ENCODE measurements around the gene APOH. TPM values are rescaled to one million over a fixed set of nuclear protein-coding genes. Genes with fewer than 3 reads are reported as not detected.

Gene APOH
- total and polyA plus RNA-seq, 2 of the 13 experiments (the other 11 are each of a cell fraction or from before 2014, with no cell fraction given) = 4,846 to 5,748 TPM

DNA sequence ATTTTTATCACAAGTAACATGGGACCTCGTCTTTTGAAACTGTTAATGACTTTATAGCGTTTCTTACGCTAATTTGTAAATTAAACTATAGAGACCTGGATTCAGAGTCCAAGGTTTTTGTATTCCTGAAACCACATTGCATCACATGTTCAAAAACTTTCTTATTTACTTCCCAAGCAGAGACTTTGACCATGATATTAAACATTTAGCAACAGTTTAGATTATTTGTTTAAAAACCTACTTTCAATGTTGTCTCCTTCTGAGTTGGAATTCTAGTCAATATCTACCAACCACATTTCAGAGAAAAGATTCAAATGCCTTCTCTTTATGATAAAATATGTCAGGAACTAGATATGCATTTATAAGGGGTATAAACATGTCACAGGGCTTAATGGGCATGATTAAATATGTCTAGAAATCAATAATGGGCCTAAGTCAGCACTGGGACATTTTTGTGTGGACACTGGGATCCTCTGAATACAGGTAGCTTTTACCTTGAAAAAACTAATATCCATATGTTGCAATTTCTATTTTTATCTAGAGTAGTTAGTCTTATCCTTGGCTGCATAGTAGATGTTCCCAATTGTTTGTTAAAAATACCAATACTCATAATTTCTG is 6.3 kb upstream of the APOH start (continued):
- TF ChIP-seq, protein P1, sequence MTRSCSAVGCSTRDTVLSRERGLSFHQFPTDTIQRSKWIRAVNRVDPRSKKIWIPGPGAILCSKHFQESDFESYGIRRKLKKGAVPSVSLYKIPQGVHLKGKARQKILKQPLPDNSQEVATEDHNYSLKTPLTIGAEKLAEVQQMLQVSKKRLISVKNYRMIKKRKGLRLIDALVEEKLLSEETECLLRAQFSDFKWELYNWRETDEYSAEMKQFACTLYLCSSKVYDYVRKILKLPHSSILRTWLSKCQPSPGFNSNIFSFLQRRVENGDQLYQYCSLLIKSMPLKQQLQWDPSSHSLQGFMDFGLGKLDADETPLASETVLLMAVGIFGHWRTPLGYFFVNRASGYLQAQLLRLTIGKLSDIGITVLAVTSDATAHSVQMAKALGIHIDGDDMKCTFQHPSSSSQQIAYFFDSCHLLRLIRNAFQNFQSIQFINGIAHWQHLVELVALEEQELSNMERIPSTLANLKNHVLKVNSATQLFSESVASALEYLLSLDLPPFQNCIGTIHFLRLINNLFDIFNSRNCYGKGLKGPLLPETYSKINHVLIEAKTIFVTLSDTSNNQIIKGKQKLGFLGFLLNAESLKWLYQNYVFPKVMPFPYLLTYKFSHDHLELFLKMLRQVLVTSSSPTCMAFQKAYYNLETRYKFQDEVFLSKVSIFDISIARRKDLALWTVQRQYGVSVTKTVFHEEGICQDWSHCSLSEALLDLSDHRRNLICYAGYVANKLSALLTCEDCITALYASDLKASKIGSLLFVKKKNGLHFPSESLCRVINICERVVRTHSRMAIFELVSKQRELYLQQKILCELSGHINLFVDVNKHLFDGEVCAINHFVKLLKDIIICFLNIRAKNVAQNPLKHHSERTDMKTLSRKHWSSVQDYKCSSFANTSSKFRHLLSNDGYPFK (CRISPR knock-in tag; IDR thresholded peaks at IDR 0.05; ENCODE audit: borderline replicate concordance) = no peak
- TF ChIP-seq FOSL2 (CRISPR knock-in tag; IDR thresholded peaks at IDR 0.05) = no peak
- TF ChIP-seq IRF2 (CRISPR knock-in tag; IDR thresholded peaks at IDR 0.05) = peak; percentile 38; the same call in 1 of the 2 replicates
- no peak for TF ChIP-seq ZNF235 (CRISPR knock-in tag; IDR thresholded peaks at IDR 0.05; ENCODE audit: borderline replicate concordance)
- TF ChIP-seq ERF (CRISPR knock-in tag; IDR thresholded peaks at IDR 0.05) = no peak
- TF ChIP-seq FOXO1 (CRISPR knock-in tag; IDR thresholded peaks at IDR 0.05) = peak; percentile 71; the same call in 1 of the 2 replicates
- no peak for TF ChIP-seq ZNF557 (CRISPR knock-in tag; IDR thresholded peaks at IDR 0.05)
- TF ChIP-seq ZNF768 (CRISPR knock-in tag; IDR thresholded peaks at IDR 0.05) = no peak
- no peak for TF ChIP-seq ADNP (CRISPR knock-in tag; IDR thresholded peaks at IDR 0.05)
- TF ChIP-seq NCOA2 (CRISPR knock-in tag; IDR thresholded peaks at IDR 0.05) = peak; percentile 99
- TF ChIP-seq, protein P2, sequence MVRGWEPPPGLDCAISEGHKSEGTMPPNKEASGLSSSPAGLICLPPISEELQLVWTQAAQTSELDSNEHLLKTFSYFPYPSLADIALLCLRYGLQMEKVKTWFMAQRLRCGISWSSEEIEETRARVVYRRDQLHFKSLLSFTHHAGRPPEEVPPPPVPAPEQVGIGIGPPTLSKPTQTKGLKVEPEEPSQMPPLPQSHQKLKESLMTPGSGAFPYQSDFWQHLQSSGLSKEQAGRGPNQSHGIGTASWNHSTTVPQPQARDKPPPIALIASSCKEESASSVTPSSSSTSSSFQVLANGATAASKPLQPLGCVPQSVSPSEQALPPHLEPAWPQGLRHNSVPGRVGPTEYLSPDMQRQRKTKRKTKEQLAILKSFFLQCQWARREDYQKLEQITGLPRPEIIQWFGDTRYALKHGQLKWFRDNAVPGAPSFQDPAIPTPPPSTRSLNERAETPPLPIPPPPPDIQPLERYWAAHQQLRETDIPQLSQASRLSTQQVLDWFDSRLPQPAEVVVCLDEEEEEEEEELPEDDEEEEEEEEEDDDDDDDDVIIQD (CRISPR knock-in tag; IDR thresholded peaks at IDR 0.05; ENCODE audit: low read depth) = peak; percentile 44; the same call in 1 of the 2 replicates
- TF ChIP-seq CHD4 (IDR thresholded peaks at IDR 0.05; ENCODE audit: borderline replicate concordance, low read length) = no peak; the same call in 1 of the 2 replicates
- no peak for TF ChIP-seq HNRNPUL1 (IDR thresholded peaks at IDR 0.05; ENCODE audit: low read depth, low read length)
- TF ChIP-seq NFKBIZ (CRISPR knock-in tag; IDR thresholded peaks at IDR 0.05) = peak; percentile 83; the same call in 1 of the 2 replicates
- no peak for TF ChIP-seq ETV5 (CRISPR knock-in tag; IDR thresholded peaks at IDR 0.05; ENCODE audit: borderline replicate concordance)
- TF ChIP-seq, protein P3, sequence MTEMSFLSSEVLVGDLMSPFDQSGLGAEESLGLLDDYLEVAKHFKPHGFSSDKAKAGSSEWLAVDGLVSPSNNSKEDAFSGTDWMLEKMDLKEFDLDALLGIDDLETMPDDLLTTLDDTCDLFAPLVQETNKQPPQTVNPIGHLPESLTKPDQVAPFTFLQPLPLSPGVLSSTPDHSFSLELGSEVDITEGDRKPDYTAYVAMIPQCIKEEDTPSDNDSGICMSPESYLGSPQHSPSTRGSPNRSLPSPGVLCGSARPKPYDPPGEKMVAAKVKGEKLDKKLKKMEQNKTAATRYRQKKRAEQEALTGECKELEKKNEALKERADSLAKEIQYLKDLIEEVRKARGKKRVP (CRISPR knock-in tag; IDR thresholded peaks at IDR 0.05) = peak in 1 of 2 experiments; percentile 92; a peak in 2 of 4 replicates
- no peak for TF ChIP-seq RBM39 (IDR thresholded peaks at IDR 0.05; ENCODE audit: low read depth, low read length, poor library complexity, severe bottlenecking)
- peak; percentile 95 for TF ChIP-seq CREM (IDR thresholded peaks at IDR 0.05)
- TF ChIP-seq CREM (CRISPR knock-in tag; IDR thresholded peaks at IDR 0.05) = no peak
- no peak; the same call in 1 of the 2 replicates for TF ChIP-seq RORA (CRISPR knock-in tag; IDR thresholded peaks at IDR 0.05)
- TF ChIP-seq TAF15 (IDR thresholded peaks at IDR 0.05; ENCODE audit: low read depth, low read length, poor library complexity, severe bottlenecking) = no peak
- TF ChIP-seq PRMT3 (CRISPR knock-in tag; IDR thresholded peaks at IDR 0.05; ENCODE audit: borderline replicate concordance, low read depth) = no peak
- TF ChIP-seq MIER3 (CRISPR knock-in tag; IDR thresholded peaks at IDR 0.05; ENCODE audit: borderline replicate concordance) = 0 out of 2 replicates have a peak, but pooled peaks have one; percentile 61
- no peak for TF ChIP-seq ZNF816 (CRISPR knock-in tag; IDR thresholded peaks at IDR 0.05; ENCODE audit: borderline replicate concordance)
- TF ChIP-seq, protein P4, sequence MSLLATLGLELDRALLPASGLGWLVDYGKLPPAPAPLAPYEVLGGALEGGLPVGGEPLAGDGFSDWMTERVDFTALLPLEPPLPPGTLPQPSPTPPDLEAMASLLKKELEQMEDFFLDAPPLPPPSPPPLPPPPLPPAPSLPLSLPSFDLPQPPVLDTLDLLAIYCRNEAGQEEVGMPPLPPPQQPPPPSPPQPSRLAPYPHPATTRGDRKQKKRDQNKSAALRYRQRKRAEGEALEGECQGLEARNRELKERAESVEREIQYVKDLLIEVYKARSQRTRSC (CRISPR knock-in tag; IDR thresholded peaks at IDR 0.05; ENCODE audit: low read depth) = no peak

Measured in HepG2 (cell line).